HG03432 (cell line): ENCODE measurements around the gene CTNNBIP1.

Source experiments
- ATAC-seq: cut with Tn5 transposase; IDR thresholded peaks from one replicate; pipeline ENCODE4 v1.9.1; 2021; ENCODE audit warnings: mild to moderate bottlenecking, moderate library complexity; ENCODE audit not compliant: unreplicated experiment

Gene CTNNBIP1

DNA sequence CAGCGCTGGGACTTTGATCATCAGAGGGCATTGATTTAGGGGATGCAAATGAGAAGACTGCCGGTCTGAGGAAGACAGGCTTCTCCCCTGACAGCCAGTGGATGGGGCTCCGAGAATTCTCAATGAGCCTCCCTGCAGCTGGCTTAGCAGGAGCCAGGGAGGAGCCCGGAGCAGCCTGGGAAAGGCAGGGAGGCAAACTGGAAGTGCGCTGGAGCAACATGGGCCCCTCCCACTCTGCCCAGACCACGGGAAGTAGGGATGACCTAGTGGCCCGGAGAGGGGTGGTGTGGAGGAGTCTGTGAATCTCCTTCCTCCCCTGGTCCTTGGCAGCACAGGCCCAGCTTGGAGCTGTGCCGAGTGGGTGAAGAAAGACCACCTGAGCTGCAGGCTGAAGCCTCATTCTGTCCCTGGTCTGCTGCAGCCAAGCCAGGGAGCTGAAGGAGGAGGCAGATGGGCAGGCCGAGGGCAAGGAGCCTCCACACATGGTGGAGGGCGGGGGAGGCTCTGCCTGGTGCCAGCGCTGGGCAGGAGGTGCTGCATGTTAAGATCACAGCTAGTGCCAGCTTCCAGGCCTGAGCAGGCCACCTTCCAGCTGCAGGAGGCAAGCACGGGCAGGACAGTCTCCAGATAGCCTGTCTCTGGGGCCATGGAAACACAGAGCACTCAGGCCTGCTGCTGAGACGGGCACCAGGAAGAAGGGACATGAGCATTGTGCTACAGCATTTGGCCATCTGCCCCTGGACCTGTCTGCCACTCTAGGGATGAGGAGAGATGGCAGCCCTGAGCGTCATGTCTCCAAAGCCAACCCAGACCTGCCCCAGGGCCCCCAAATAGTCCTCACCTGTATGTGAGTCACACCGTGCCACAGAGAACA is 74.1 kb downstream of the CTNNBIP1 start:
- ATAC-seq = no peak

GRCh38 chr1:9835404-9835757 is 74.7 kb downstream of the CTNNBIP1 start:
- no peak for ATAC-seq

- ATAC-seq = no peak
Observed at GRCh38 chr1:9833632-9834031, 76.4 kb downstream of the CTNNBIP1 start.

GRCh38 chr1:9827558-9828185 is 82.4 kb downstream of the CTNNBIP1 start:
- ATAC-seq = no peak

DNA sequence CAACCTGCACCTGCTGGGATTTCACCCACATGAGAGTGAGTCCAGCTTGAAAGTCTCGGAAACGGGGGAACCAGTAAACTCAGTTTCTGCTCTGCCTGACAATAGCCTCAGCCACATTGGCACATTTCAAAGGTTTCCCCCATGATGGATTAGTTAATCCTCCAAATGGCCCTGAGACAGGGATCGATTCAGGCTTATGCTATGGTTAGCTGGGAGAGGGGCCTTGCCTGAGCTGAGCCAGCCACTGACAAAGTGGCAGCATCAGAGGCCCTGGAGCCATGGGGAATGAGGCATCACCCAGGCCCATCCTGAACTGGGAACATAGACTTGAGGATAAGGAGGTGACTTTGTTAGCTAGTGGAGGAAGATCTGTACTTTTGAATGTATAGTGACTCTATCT is 83.5 kb downstream of the CTNNBIP1 start:
- ATAC-seq = no peak

- ATAC-seq = no peak
Observed at GRCh38 chr1:9826087-9826486, 84.0 kb downstream of the CTNNBIP1 start.

GRCh38 chr1:9825093-9826074 is 84.7 kb downstream of the CTNNBIP1 start:
- no peak for ATAC-seq

- no peak for ATAC-seq
Observed at GRCh38 chr1:9824702-9825089, 85.4 kb downstream of the CTNNBIP1 start.

DNA sequence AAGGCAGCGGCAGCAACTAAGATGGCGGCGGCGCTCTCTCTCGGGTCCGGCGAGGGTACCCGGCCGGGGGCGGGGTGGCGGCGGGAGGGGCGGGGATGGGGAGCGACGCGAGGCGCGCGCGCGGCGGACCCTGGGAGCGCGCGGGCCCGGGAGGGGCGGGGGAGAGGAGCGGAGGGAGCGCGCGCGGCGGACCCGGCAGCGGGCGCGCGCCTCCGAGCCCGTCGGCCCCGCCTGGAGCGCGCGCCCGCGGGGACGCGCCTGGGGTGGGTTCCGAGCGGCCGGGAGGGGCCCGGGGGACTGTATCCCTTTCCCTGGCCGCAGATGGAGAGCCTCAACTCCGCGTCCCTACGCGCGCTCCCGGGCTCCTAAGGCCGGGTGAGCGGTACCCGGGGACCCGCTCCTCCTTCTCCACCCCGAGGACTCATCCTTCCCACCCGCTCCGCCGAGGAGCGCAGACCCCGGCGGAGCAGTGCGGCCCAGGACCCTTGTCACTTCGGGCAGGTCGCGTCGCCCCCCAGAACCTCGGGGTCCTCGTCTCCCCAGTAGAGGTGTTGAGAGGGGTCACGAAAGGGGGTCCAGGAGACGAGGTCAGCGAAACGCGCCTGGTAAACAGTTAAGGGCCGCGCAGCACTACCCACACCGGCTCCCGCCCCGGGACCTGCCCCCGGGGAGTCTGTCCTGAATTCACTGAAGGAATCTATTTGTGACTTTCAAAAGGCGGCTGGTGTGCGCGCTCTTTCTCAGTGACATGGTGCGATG is 85.9 kb downstream of the CTNNBIP1 start, which contains the start of gene CLSTN1:
Gene CLSTN1 (minus strand): TSS at position 23 of the 759 bp plus-strand sequence. CDS start 232 bp downstream, outside the sequence.
- ATAC-seq = peak; percentile 62

DNA sequence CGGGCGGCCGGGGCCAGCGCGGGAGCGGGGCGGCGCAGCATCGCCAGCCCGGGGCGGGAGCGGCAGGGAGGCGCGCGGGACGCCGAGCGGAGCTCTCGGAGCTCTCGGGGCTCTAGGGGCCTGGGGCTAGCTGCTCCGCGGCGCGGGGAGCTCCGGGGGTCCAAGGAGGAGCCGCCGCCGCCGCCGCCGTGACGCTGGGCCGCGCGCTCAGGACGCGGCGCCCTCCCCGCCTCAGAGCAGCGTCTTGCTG is 86.5 kb downstream of the CTNNBIP1 start:
- peak; percentile 26 for ATAC-seq

DNA sequence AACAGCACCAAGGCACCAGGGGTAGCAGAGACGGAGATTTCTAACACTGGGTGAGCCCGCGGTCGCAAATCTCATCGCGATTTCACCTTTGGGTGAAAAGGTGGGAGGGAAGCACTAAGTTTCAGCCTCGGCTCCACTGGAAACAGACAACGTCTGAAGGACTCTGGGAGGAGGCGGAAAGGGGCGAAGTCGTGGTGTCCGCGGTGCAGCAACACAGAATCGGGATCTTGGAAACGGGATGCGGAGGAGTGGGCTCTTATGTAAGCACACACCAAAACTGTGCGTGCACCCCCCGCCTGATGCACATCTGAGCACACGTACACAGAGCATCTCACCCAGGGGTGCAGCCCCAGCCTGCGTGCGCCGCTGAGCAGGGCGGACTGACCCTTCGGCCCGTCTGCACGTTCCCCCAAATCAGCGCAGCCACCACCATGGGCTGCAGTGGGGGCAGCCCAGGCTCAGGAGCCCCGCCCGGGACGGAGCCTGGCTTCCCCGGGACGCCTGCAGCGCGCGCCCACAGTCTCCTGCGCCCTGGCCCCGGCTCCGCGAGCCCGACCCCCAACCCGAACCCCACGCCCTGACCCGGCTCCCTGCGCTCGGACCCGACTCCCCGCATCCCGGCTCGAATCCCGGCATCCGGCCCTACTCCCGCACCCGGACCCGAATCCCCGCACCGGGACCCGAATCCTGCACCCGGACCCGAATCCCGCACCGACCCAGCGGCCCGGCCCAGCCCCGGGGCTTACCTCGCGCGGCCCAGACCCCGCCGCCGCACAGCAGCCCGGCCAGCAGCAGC is 87.0 kb downstream of the CTNNBIP1 start:
- no peak for ATAC-seq

- ATAC-seq = no peak
Observed at GRCh38 chr1:9822490-9822889, 87.6 kb downstream of the CTNNBIP1 start.

DNA sequence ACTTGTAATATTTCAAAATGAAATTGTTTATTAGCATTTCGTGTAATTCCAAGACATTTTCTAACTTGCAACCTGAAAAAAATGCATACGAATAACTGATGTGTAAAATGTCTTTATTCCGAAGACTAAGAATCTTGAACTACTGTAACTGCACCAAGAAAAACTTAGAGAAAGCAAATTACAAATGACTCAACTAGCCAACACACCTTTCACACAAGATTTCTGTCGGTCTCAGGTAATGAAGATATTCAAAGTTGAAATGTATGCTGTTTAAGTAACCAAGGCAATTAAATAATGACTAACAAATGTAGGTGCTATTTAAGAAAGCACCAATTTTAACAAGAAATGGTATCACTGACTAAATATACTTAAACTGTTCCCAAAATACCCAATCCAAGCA is 88.4 kb downstream of the CTNNBIP1 start:
- ATAC-seq = no peak

- no peak for ATAC-seq
Observed at GRCh38 chr1:9820521-9820920, 89.5 kb downstream of the CTNNBIP1 start.

- no peak for ATAC-seq
Observed at GRCh38 chr1:9817734-9818133, 92.3 kb downstream of the CTNNBIP1 start.

- ATAC-seq = no peak
Observed at GRCh38 chr1:9816199-9816598, 93.9 kb downstream of the CTNNBIP1 start.

- ATAC-seq = no peak
Observed at GRCh38 chr1:9815150-9815549, 94.9 kb downstream of the CTNNBIP1 start.

- no peak for ATAC-seq
Observed at GRCh38 chr1:9814619-9815018, 95.5 kb downstream of the CTNNBIP1 start.

DNA sequence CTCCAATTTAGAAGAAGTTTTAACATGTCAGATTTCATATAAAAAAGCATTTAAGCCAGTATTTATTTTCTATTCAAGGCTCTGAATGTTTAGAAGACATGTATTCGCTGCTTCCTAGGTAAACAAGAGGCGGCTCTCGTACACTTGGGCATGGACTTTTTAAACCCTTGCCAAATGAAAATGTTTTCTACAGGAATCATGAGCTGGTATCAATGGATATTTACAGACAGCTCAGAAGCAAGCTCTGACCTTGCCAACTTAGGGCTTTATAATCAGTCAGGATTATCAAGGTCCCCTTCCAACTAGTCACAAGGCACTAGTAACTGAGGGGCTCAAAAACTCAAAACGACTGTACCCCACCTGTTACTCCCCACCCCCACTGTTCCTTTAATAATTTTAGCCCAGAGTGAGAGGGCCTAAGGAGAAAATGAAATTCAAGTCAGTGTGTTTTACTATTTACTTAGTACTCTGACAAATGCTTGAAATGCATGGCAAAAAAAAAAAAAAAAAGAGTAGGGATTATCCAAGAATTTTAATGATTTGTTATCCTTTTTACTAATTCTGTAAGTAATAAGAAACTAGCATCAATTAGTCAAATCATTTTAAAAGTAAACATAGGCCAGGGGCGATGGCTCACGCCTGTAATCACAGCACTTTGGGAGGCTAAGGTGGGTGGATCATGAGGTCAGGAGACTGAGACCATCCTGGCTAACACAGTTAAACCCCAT is 98.7 kb downstream of the CTNNBIP1 start:
- no peak for ATAC-seq
